Measurements from ENCODE around the gene NPAS3.

- no peak for TF ChIP-seq CTCF (IDR thresholded peaks at IDR 0.05)
- TF ChIP-seq POLR2AphosphoS5 (IDR thresholded peaks at IDR 0.05) = no peak
Measured at GRCh38 chr14:33588771-33589170, 650.1 kb downstream of the NPAS3 start.
